GM18909 (cell line): Measurements from ENCODE around the gene KCNIP4.

Source experiments
- ATAC-seq: cut with Tn5 transposase; IDR thresholded peaks from one replicate; pipeline ENCODE4 v1.9.1; 2021; ENCODE audit warnings: mild to moderate bottlenecking; ENCODE audit not compliant: unreplicated experiment, poor library complexity

KCNIP4 gene

DNA sequence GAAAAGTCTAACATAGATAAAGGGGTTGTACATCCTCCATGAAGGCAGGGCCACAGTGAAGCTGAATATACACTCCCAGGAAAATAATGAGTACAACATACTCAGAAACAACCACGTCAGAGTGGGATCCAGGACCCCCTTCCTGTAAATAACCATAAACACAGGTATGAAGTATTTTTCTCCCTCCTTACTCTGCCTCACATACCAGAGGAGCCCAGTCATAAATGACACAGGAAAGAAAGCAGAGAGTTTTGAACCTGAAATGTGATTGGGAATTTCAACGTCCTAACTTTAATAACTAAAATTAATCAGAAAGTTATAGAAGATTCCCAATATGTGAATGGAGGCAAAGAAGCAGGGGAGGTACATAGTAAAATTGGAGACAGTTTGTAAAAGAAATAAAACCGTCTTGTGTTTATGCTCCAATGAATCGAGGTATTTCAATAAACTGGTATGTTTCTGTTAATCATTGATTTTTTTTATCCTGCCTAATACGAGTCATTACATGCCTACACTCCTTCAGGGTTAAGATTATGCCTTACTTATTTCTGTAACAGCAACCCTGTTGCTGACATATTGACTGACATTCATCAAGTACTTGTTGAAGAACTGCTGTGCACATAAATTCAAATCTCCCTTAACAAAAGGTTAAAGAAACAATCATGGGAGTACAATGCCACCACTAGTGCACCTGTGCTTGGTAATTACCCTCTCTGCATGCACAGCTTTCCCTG lies 431.3 kb downstream of the KCNIP4 start:
- ATAC-seq, result no peak

DNA sequence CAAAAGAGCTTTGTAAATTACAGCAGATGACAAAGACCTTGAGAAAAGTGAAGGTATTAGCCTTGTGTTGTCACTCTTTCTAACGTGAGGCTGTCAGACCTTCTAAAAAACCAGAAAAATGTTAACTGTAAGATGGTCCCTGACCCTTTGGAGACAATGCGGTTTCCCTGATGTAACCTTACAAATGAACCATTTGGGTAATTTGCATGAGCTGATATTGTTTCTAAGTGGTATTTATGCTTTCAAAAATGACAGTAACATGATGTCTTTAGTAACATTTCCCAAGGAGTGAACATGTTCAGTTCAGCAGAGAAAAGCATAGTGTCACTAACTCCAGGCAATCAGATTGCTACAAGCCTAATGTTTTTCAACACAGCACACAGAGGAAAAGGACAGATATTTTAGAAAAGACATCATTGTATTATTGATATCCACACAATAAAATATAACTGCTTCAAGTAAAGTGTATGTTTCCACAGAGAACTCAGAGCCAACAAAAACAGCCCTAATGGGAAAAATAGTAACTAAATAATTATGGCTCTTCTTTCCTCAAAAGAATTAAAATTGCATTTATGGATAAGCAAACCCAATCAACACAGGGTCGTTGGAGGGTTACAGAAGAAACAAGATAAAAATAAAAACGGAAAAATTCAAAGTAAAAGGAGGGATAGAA lies 434.4 kb downstream of the KCNIP4 start:
- ATAC-seq, result no peak

DNA sequence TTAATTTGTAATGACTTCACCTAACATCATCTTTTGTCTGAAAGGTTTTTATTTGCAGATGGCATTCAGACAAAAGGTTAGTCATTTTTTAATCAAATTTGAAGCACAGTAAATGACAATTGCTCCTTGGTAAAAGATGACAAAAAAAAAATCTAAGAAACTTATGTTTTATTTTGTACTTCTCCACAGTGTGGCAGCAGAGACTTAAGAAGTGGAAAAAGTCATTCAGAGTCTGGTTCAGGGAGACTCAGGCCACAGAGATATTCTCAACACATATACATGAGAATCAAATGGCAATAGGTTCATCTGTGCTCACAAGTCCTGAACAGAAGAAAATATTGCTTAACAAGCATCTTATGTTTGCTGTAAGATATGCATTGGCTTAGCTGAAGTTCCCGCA lies 436.2 kb downstream of the KCNIP4 start:
- no peak for ATAC-seq

GRCh38 chr4:21507439-21507838 lies 441.1 kb downstream of the KCNIP4 start:
- ATAC-seq, result peak; percentile 71

DNA sequence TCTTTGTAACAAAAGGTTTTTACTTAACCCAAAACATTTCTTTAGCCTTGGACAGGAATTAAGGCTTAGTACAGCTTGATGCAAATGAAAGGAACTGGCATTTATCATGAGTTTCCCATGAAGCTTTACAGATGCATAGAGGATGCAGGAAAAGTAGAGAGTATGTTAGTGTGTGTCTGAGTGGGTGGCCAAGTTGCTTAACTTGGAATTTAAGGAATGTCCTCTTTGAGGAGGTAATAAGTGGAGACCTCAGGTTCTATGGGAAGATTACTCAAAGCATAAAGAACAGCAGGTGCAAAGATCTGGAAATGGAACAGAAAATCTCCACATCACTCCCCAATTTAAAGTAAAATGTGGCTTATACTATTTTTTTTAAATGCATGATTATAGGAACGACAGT lies 457.9 kb downstream of the KCNIP4 start:
- no peak for ATAC-seq

GRCh38 chr4:21476757-21477156 lies 471.8 kb downstream of the KCNIP4 start:
- ATAC-seq, result no peak

GRCh38 chr4:21474195-21474594 lies 474.4 kb downstream of the KCNIP4 start:
- no peak for ATAC-seq

DNA sequence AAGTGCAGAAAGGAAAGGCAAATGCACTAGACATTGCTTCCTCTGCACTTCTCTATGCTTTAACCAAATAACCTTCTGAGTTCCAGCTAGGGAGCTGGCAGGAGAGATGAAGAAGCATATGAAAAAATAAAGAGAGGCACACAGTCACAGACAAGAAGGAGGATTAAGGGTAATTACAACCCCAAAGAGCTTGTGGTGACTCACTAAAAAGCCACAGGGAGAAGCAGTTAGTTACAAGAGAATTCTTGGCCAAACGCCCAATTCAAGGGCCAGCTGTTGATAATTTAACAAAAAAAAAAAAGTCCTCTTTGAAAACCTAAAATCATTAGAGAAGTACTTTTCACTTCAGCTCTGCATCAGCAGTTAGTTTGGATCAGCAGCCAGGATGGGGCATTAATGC lies 478.0 kb downstream of the KCNIP4 start:
- no peak for ATAC-seq

- no peak for ATAC-seq
Measured at GRCh38 chr4:21469438-21470300, 478.9 kb downstream of the KCNIP4 start.

- no peak for ATAC-seq
Measured at GRCh38 chr4:21467551-21467950, 481.0 kb downstream of the KCNIP4 start.

DNA sequence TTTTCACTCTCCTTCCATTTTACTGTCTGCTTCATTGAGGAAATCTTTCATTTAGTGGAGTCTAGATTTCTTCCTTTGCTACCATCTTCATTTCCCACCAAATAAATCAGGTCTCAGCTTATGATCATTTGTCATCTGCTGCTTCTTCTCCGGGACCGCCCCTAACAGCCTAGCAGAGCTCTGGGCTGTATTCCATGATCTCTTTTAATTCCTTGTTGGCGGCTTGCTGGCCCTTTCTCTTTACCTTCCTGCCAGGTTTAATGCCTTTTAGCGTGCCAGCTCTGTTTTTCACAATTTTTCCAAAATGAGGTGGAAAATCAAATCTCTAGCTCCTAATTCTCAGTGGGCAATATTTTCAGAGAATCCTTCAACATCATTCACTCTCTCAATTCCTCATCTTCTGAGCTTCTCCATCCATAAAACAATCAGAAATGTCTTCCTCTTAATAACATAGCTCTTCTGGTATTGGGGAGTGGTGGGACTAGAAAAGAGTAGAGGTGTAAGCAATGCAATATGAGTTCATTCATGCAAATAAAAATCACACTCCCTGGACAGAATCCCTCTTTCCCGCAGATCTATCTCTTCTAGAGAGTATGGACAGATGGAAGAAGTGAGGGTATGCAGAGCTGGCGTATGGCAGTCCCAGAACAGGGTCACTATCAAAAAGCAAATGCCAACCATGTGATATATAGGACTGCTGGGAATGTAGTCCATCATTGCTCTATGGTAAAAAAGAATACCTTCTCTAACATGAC lies 491.3 kb downstream of the KCNIP4 start:
- ATAC-seq, result no peak

DNA sequence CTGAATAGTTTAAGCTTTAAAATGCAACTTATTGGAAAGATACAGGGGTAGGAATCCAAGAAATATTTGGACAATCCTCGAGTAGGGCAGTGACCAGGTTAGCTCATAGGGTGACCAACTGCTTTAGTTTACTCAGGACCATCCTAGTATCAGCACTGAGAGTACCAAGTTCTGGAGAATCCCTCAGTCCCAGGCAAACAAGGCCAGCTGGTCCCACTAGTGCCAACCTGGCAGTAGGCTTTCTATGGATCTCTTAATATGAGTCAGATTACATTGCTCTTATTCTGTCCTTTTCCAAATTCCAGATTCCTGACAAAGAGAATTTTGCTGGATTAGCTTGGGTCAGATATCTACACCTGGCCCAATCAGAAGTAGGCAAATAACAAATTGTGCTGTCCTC lies 493.7 kb downstream of the KCNIP4 start:
- ATAC-seq, result no peak

DNA sequence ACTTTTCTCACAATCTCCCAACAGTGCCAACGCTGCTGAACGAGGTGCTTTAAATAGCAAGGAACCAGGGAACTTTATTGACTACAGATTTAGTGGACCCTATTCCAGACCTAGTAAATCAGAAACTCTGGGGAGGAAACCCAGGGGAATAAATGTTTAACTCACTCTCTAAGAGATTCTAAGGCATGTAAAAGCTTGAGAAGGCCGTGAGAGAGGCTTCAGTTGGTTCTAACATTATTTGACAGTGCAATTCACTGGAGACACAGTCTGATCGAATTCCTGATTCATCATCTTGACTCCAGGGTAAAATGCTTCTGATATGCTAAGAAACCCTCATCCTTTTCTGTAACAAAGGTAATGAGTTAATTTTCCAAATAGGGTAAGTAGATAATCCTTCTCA lies 494.4 kb downstream of the KCNIP4 start:
- no peak for ATAC-seq

DNA sequence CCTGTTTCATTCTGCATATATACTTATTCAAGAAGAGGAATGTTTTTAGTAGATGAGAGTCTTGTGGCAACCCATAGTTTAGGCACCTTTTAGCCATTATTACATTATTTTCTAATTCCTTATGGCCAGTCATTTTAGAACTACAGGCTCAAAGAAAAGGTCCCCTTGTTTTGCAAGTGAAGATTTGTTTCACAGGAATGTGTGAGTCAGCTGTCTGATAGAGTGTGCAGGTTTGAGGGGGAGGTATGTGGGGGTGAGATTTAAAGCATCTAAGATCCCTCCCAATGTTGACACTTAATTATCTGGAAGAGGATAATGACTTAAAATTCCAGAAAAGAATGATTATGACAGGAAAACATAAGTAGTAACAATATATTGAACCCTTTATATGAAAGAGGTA lies 495.6 kb downstream of the KCNIP4 start:
- no peak for ATAC-seq

- ATAC-seq, result no peak
Measured at GRCh38 chr4:21451032-21451431, 497.5 kb downstream of the KCNIP4 start.

DNA sequence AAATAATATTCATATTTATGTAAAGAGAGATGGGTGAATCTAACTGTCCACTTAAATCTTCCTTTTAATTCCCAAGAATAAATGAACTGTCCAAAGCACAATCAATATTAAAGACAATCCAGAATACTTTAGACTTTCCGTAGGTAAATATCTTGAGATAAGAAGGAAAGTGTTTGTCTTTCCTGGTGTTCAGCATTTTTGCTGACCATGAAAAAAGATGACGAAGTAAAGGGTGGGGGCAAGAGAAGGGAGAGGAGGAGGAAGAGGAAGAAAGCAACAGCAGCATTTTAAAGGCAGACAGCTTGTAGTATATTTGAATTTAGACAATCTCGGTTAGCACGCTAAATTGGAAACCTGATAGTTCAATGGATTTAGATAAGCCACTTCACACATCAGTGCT lies 498.2 kb downstream of the KCNIP4 start:
- ATAC-seq, result no peak

DNA sequence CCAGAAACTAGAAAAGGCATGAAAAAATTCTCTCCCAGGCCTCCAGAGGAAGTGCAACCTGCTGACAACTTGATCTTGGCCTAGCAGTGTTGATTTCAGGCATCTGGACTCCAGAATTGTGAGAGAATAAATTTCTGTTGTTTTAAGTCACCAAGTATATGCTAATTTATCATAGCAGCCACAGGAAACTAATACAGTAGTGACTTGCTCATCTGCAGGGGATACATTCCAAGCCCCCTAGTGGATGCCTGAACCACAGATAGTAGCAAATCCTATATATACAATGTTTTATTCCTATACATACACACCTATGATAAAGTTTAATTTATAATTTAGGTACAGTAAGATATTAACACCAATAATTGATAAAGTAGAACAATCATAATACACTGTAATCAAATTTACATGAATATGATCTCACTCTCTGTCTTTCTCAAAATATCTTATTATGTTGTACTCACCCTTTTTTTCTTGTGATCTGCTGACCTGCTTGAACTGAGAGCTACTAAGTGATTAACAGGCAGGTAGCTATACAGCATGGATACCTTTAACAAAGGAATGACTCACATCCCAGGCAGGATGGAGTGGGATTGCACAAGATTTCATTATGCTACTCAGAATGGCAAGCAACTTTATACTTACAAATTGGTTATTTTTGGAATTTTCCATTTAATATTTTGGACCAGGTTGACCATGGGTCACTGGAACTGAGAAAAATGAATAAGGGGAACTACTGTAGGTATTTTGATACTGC lies 501.1 kb downstream of the KCNIP4 start:
- ATAC-seq, result no peak

DNA sequence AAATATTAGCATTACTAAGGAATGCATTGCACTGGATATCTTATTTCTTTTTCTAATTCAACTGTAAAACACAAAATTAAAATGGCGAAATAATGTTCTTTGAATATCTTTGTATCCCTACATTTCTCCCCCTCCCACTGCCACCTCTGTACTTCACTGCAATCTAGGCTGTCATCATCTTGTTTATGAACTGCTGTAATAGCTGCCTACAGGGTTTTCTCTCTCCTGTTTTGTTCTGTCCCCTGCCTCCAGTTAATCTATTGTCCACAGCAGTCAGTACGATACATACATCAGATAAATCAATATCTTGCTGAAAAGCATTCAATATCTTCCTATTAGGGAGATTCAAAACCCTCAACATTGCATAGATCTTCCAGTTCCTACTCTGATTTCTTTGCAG lies 528.4 kb downstream of the KCNIP4 start:
- no peak for ATAC-seq

DNA sequence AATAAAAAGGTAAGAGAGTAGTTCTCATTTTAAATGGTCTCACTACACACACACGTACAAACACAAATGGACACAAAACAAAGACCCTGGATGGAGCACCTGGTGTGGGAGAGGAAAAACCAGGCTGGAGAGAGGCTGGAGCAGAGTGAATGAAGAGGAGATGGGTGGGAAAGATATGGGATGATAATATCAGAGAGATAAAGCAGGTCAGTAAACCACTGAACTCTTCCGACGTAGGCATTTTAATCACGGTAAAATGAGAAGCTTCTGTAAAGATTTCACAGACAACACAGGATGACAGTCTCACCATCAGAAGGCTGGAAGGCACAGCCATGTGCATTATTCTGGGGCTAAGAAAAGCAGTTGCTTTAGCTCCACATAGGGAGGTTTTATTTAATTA lies 532.8 kb downstream of the KCNIP4 start:
- no peak for ATAC-seq
